Transverse colon (tissue), 4 donors: ENCODE data around the gene CALML3. TPM values are rescaled to one million over a fixed set of nuclear protein-coding genes. Genes with fewer than 3 reads are reported as not detected.
"Not testable (repeated sequence)": the region's sequence is repeated elsewhere in the genome, so short reads cannot be mapped to it uniquely, and the experiment has no call there.

Experiments
- DNase-seq: peaks from one replicate; pipeline ENCODE4 v3.0.0-alpha.2; 2019
- H3K27ac ChIP-seq, 4 donors: fragments of 200-600 bp; sonication (generic); 2 replicates each; pipeline ENCODE4 v1.5.1; 2016 to 2018; ENCODE audit warnings: inconsistent platforms in 4 of 4
- H3K27me3 ChIP-seq: fragments of 200-600 bp; sonication (generic); 2 replicates; pipeline ENCODE4 v1.5.1; 2017; ENCODE audit warnings: inconsistent platforms
- H3K36me3 ChIP-seq, 4 donors: fragments of 200-600 bp; sonication (generic); 2 replicates each; pipeline ENCODE4 v1.5.1; 2017 to 2019; ENCODE audit warnings: inconsistent platforms in 4 of 4
- H3K4me1 ChIP-seq, 4 donors: fragments of 200-600 bp; sonication (generic); 2 replicates each; pipeline ENCODE4 v1.5.1; 2017 to 2020; ENCODE audit warnings: inconsistent platforms in 4 of 4
- H3K4me3 ChIP-seq, 4 donors: fragments of 200-600 bp; sonication (generic); 1 replicate in 1 of 4; 2 replicates in 3 of 4; pipeline versions ENCODE4 v1.5.1 to v1.6.1; 2017 to 2019; ENCODE audit warnings: inconsistent platforms in 4 of 4
- H3K9me3 ChIP-seq, 2 donors: fragments of 200-600 bp; sonication (generic); 2 replicates each; pipeline ENCODE4 v1.5.1; 2017 to 2019; ENCODE audit warnings: inconsistent platforms in 2 of 2
- EP300 ChIP-seq: sonication (generic); formaldehyde crosslinking; IDR thresholded peaks from one replicate; pipeline ENCODE4 v1.6.1; 2017; ENCODE audit warnings: antibody characterized with exemption, low read depth
- POLR2A ChIP-seq: fragments of 450-650 bp; IDR thresholded peaks from one replicate; pipeline ENCODE4 v1.6.1; 2016; ENCODE audit warnings: antibody characterized with exemption, mild to moderate bottlenecking, moderate library complexity
- POLR2AphosphoS5 ChIP-seq, 3 donors: sonication (generic); formaldehyde crosslinking; IDR thresholded peaks; one replicate each; pipeline ENCODE4 v1.6.1; 2016; ENCODE audit warnings: antibody characterized with exemption in 3 of 3
- WGBS, 2 donors: methylation state at CpG; one replicate each; pipeline ENCODE4 v1.1.5; 2018; ENCODE audit warnings: low coverage in 1 of 2; 5-methylcytosine and 5-hydroxymethylcytosine counted together
- in situ Hi-C, 4 donors: fragments of 200-750 bp; cut with MboI; loops; one replicate each; pipeline versions ENCODE4 v1.15.0 to v1.15.1; 2017; ENCODE audit warnings: low sequenced_read_pairs in 3 of 4, low pct_ligation_motif_present in 1 of 4, low pct_unique_long_range_greater_than_20kb in 1 of 4
- intact Hi-C: fragments of 100-400 bp; cut with DNase I; formaldehyde crosslinking; loops from one replicate; pipeline ENCODE4 v1.15.1; 2023; ENCODE audit warnings: low total_unique reads
- total RNA-seq, 4 donors: library from RNA; depleted of rRNA; stranded (reverse); fragments of >200 nt; gene quantifications; one replicate each; pipeline ENCODE4 v1.1.0, GENCODE V29; 2016
- TF ChIP-seq, protein P1 (sequence below), 5 experiments: fragments of 200-600 bp in 3 of 5; fragments of 450-650 bp in 2 of 5; sonication (generic) in 3 of 5; IDR thresholded peaks; 1 replicate in 2 of 5; 2 replicates in 3 of 5; pipeline ENCODE4 v1.5.1; 2016 to 2017; ENCODE audit warnings: antibody characterized with exemption in 5 of 5, inconsistent platforms in 3 of 5, mild to moderate bottlenecking in 2 of 5, moderate library complexity in 1 of 5

CALML3 gene
- total RNA-seq, 4 donors from 2014 or later, result not detected

DNA sequence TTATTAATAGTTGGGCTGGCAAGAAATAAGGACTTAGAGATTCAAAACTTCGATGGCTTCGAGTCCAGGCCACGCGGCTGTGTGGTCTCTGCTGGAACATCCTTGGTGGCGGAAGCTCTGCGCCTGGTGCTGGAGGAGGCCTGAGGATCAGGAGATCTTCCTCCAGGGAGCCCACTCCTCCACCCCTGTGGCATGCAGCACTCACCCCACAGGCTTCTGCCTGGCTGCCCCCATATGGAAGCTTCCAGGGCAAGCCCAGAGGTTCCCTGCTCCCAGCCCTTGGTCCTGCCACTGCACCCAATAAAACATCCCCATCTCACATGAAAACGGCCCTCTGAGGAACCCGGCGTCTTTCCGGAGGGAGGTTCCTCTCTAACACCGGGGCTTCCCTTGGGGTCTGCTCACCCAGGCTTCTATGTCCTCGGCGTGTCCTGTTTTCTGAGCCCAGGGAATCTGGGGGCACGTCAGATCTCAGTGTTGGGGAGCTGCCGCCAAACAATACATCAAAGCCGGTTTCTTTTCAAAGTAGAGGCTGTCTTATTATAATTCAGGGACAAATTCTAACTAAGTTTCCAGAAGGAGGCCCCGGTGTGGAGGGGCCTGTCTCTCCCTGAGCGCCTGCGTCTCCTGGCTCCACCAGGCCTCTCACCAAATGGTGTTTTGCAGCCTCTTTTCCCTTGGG lies 32.4 kb downstream of the CALML3 start:
- Histone ChIP-seq H3K4me1 (peaks cover 9 to 30% (median 21%) of the 10 kb centered on the region in 4 donors), H3K9me3 (no peaks in the 10 kb centered on the region), H3K27me3 (no peaks in the 10 kb centered on the region), H3K27ac (no peak overlapping the region), H3K36me3 (no peaks in the 10 kb centered on the region), H3K4me3 (no peak overlapping the region)
- 80 to 87% methylated on average over 2 to 19 of the region's 19 CpGs for WGBS, 2 donors
- DNase-seq, result no peak
- intact Hi-C loops, result no loop called here
- in situ Hi-C loops, result no loop called here
- TF ChIP-seq, protein P1, sequence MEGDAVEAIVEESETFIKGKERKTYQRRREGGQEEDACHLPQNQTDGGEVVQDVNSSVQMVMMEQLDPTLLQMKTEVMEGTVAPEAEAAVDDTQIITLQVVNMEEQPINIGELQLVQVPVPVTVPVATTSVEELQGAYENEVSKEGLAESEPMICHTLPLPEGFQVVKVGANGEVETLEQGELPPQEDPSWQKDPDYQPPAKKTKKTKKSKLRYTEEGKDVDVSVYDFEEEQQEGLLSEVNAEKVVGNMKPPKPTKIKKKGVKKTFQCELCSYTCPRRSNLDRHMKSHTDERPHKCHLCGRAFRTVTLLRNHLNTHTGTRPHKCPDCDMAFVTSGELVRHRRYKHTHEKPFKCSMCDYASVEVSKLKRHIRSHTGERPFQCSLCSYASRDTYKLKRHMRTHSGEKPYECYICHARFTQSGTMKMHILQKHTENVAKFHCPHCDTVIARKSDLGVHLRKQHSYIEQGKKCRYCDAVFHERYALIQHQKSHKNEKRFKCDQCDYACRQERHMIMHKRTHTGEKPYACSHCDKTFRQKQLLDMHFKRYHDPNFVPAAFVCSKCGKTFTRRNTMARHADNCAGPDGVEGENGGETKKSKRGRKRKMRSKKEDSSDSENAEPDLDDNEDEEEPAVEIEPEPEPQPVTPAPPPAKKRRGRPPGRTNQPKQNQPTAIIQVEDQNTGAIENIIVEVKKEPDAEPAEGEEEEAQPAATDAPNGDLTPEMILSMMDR (IDR thresholded peaks at IDR 0.05), result no peak
- no peak for TF ChIP-seq POLR2AphosphoS5 (IDR thresholded peaks at IDR 0.05)

DNA sequence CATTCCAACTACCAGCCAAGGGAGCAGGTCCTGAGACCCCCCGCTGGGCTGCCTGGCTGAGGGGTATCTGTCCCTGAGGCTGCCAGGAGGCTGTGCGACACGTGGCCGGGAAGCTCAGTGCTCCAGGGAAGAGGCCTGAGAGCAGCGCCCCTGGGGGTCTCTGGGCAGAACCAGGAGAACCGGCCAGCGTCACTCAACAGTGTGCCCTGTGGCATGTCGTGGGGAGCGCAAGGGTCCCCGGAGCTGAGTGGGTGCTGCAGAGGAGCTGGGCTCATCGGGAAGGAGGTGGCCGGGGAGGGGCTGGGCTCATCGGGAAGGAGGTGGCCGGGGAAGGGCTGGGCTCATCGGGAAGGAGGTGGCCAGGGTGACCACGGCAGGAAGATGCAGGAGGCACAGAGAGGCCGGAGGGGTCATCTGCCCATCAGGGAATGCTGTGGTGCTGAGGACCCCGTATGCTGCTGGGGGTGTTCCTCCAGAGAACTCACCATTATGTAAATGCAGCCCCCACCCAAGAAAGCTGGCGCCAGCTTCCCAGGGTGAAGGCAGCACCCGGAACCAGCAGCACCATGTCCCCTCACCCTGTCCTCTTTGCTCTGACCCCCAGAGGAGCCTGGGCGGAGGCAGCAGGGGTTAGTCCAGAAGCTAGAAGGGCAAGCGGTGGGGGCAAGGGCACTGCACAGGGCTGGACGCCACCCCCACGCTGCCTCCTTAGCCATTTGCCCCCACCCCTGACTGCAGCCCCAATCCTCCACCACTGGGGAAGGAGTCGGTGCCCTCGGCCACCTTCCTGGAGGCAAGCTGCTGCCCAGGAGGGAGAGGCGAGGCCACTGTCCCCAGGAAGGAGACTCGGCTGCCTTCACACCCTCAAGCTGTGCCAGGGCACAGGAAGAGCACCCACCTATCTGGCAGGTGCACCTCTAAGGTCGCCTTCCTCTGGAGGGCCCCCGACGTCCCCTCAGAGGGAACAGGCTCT lies 33.3 kb downstream of the CALML3 start:
- WGBS, 2 donors, result 86 to 91% methylated on average over 7 to 31 of the region's 31 CpGs
- Histone ChIP-seq H3K27me3 (no peaks in the 10 kb centered on the region), H3K4me1 (peaks cover 9 to 23% (median 17%) of the 10 kb centered on the region in 4 donors), H3K27ac (peak overlapping the region in 1 of 4 donors; percentile 43), H3K36me3 (no peaks in the 10 kb centered on the region), H3K4me3 (no peak overlapping the region), H3K9me3 (no peaks in the 10 kb centered on the region)
- intact Hi-C loops (no loop called here), in situ Hi-C loops (no loop called here)
- DNase-seq, result no peak
- TF ChIP-seq, protein P1 (IDR thresholded peaks at IDR 0.05), result no peak
- TF ChIP-seq POLR2AphosphoS5 (IDR thresholded peaks at IDR 0.05) (no peak), EP300 (no peak), POLR2A (no peak)

DNA sequence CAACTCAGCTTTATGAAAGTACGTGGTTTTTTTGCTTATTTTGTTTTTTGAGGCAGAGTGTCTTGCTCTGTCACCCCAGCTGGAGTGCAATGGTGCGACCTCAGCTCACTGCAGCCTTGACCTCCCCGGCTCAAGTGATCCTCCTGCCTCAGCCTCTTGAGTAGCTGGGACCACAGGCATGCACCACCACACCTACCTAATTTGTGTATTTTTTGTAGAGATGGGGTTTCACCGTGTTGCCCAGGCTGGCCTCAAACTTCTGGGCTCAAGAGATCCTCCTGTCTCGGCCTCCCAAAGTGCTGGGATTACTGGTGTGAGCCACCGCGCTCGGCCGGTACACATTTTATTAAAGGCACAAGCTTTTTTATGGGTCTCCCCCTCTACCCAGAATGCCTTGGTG lies 34.3 kb downstream of the CALML3 start:
- intact Hi-C loops, DNase-seq, H3K9me3 ChIP-seq, H3K4me3 ChIP-seq, in situ Hi-C loops, H3K27me3 ChIP-seq, H3K36me3 ChIP-seq: not testable (repeated sequence)
- 50 to 81% methylated on average over 1 to 9 of the region's 9 CpGs for WGBS, 2 donors
- Histone ChIP-seq H3K4me1 (peaks cover 3 to 16% (median 12%) of the 10 kb centered on the region in 4 donors), H3K27ac (peak overlapping the region in 3 of 4 donors; percentile 43 to 52 (median 46))

DNA sequence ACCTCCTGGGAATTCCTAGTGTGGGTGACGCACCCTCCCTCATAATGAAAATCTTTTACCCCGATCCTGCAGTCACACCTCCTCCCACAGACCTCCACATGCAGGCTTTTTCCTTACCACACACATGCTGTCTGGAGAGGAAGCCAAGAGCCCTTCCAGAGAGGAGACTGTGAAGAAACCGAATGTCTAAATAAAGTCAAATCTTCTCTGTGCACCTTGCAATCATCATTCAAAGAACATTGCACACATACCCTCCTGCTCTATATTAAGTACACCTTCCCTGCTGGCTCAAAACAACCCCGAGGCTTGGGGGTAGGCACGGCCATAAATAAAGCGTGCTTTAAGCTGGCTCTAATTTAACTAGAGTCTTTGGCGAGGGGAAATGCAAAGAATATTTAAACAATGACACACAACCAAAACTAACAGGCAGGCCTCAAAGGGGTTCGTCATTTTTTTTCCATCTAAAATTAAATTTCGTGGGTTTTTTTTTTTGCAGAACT lies 34.9 kb downstream of the CALML3 start:
- no peaks in the 10 kb centered on the region for H3K27me3 ChIP-seq
- H3K36me3 ChIP-seq, result no peaks in the 10 kb centered on the region
- H3K27ac ChIP-seq, result peak overlapping the region in 3 of 4 donors; percentile 43 to 52 (median 46)
- H3K4me3 ChIP-seq, result no peak overlapping the region
- 40 to 54% methylated on average over 8 to 9 of the region's 9 CpGs for WGBS, 2 donors
- TF ChIP-seq, protein P1 (IDR thresholded peaks at IDR 0.05), result no peak
- TF ChIP-seq POLR2AphosphoS5 (IDR thresholded peaks at IDR 0.05) (no peak), POLR2A (no peak), EP300 (no peak)
- no peak for DNase-seq
- H3K9me3 ChIP-seq, result no peaks in the 10 kb centered on the region
- intact Hi-C loops (loop anchor here (10.0 kb wide), 1 partner anchor 105 kb away; no protein-coding TSS in a partner anchor), in situ Hi-C loops (no loop called here)
- peaks cover 0 to 14% (median 10%) of the 10 kb centered on the region in 4 donors for H3K4me1 ChIP-seq
